GM23338 (cell line): ENCODE data around the gene SLIT1.

Experiments
- CREB1 ChIP-seq: fragments of 250-450 bp; sonication (Bioruptor Pico); IDR thresholded peaks from 2 replicates; pipeline ENCODE4 v1.5.0; 2020; ENCODE audit warnings: low read depth, mild to moderate bottlenecking, moderate library complexity
- CTCF ChIP-seq, 2 experiments: fragments of 200-600 bp in 1 of 2; sonication (generic) in 1 of 2; conservative IDR thresholded peaks; 2 replicates each; pipeline versions ENCODE4 v1.5.1 to v1.6.1; 2016 to 2017; ENCODE audit warnings: antibody characterized with exemption in 2 of 2, low read depth in 2 of 2, mild to moderate bottlenecking in 2 of 2, moderate library complexity in 1 of 2
- ETS1 ChIP-seq: IDR thresholded peaks from 2 replicates; pipeline ENCODE4 v1.6.1; 2016; ENCODE audit warnings: antibody characterized with exemption
- EZH2 ChIP-seq: fragments of 200-600 bp; sonication (generic); IDR thresholded peaks from one replicate; pipeline ENCODE4 v1.8.0; 2017; ENCODE audit warnings: antibody characterized with exemption, mild to moderate bottlenecking, low read depth; ENCODE audit not compliant: unreplicated experiment
- EZH2phosphoT487 ChIP-seq: fragments of 200-600 bp; sonication (generic); IDR thresholded peaks from one replicate; pipeline ENCODE4 v1.8.1; 2018; ENCODE audit warnings: antibody characterized with exemption; ENCODE audit not compliant: unreplicated experiment
- JUNB ChIP-seq: IDR thresholded peaks from one replicate; pipeline ENCODE4 v1.6.1; 2016; ENCODE audit warnings: antibody characterized with exemption; ENCODE audit not compliant: unreplicated experiment
- NANOG ChIP-seq: IDR thresholded peaks from 2 replicates; pipeline ENCODE4 v1.6.1; 2016; ENCODE audit warnings: antibody characterized with exemption, borderline replicate concordance
- POLR2AphosphoS5 ChIP-seq: IDR thresholded peaks from 2 replicates; pipeline ENCODE4 v1.6.1; 2016; ENCODE audit warnings: antibody characterized with exemption, low read depth
- REST ChIP-seq: IDR thresholded peaks from one replicate; pipeline ENCODE4 v1.6.1; 2018; ENCODE audit warnings: antibody characterized with exemption; ENCODE audit not compliant: unreplicated experiment
- STAT1 ChIP-seq: IDR thresholded peaks from one replicate; pipeline ENCODE4 v1.6.1; 2016; ENCODE audit warnings: antibody characterized with exemption; ENCODE audit not compliant: unreplicated experiment
- ZNF114 ChIP-seq: fragments of 250-450 bp; sonication (Bioruptor Pico); IDR thresholded peaks from 2 replicates; pipeline ENCODE4 v1.5.0; 2020; ENCODE audit warnings: mild to moderate bottlenecking, moderate library complexity
- ZNF462 ChIP-seq: fragments of 250-450 bp; sonication (Bioruptor Pico); IDR thresholded peaks from 2 replicates; pipeline ENCODE4 v1.5.0; 2020; ENCODE audit warnings: mild to moderate bottlenecking, moderate library complexity

GRCh38 chr10:96986200-96986856 is 199.4 kb downstream of the SLIT1 start:
- TF ChIP-seq CTCF (conservative IDR thresholded peaks at IDR 0.05; ENCODE audit: low read depth in 2 of 2) (no peak), ETS1 (no peak), POLR2AphosphoS5 (no peak), EZH2 (no peak), NANOG (no peak), EZH2phosphoT487 (no peak), CREB1 (CRISPR knock-in tag) (no peak), REST (no peak), JUNB (no peak), STAT1 (no peak), ZNF462 (CRISPR knock-in tag) (no peak), ZNF114 (CRISPR knock-in tag) (no peak)
